ENCODE data around the gene TUBA1B. TPM values are rescaled to one million over a fixed set of nuclear protein-coding genes. Genes with fewer than 3 reads are reported as not detected.

TUBA1B gene
- total and polyA plus RNA-seq, 2 of the 13 experiments (the other 11 are each of a cell fraction or from before 2014, with no cell fraction given), result 1,275 to 1,353 TPM

- TF ChIP-seq TCF12 (IDR thresholded peaks at IDR 0.05) (no peak), TCF12 (CRISPR knock-in tag; IDR thresholded peaks at IDR 0.05) (peak; percentile 16; the same call in 1 of the 2 replicates), RBM22 (optimal IDR thresholded peaks at IDR 0.05; ENCODE audit: low read length) (peak; percentile 88), MTA3 (CRISPR knock-in tag; IDR thresholded peaks at IDR 0.05) (no peak), HOXA3 (CRISPR knock-in tag; IDR thresholded peaks at IDR 0.05) (peak; percentile 44; the same call in 1 of the 2 replicates), FOXK2 (IDR thresholded peaks at IDR 0.05) (no peak), TOE1 (CRISPR knock-in tag; IDR thresholded peaks at IDR 0.05) (peak; percentile 60; the same call in 1 of the 2 replicates), ZBTB3 (CRISPR knock-in tag; IDR thresholded peaks at IDR 0.05; ENCODE audit: borderline replicate concordance, low read depth) (no peak), HNRNPH1 (optimal IDR thresholded peaks at IDR 0.05; ENCODE audit: low read depth, low read length) (no peak), BORCS8-MEF2B (CRISPR knock-in tag; IDR thresholded peaks at IDR 0.05) (no peak; the same call in none of the 2 replicates), ZNF101 (CRISPR knock-in tag; IDR thresholded peaks at IDR 0.05; ENCODE audit: borderline replicate concordance, low read depth) (no peak), ZNF557 (CRISPR knock-in tag; IDR thresholded peaks at IDR 0.05) (no peak), SIX1 (CRISPR knock-in tag; IDR thresholded peaks at IDR 0.05; ENCODE audit: borderline replicate concordance) (no peak), ZNF446 (CRISPR knock-in tag; IDR thresholded peaks at IDR 0.05) (0 out of 2 replicates have a peak, but pooled peaks have one; percentile 25), HES4 (CRISPR knock-in tag; IDR thresholded peaks at IDR 0.05; ENCODE audit: borderline replicate concordance) (peak; percentile 73), GTF3A (CRISPR knock-in tag; conservative IDR thresholded peaks at IDR 0.05) (no peak), TSC22D2 (CRISPR knock-in tag; IDR thresholded peaks at IDR 0.05; ENCODE audit: borderline replicate concordance) (no peak), ZNF564 (CRISPR knock-in tag; IDR thresholded peaks at IDR 0.05) (peak; percentile 79), CAMTA2 (CRISPR knock-in tag; IDR thresholded peaks at IDR 0.05; ENCODE audit: borderline replicate concordance) (no peak), THAP7 (CRISPR knock-in tag; IDR thresholded peaks at IDR 0.05) (peak; percentile 94; the same call in 1 of the 2 replicates), ZFP90 (CRISPR knock-in tag; IDR thresholded peaks at IDR 0.05; ENCODE audit: borderline replicate concordance) (peak; percentile 72; the same call in 1 of the 2 replicates), TAF1 (CRISPR knock-in tag; IDR thresholded peaks at IDR 0.05) (peak; percentile 50), ZBTB33 (CRISPR knock-in tag; IDR thresholded peaks at IDR 0.05) (peak; percentile 74), NR1H2 (CRISPR knock-in tag; IDR thresholded peaks at IDR 0.05; ENCODE audit: borderline replicate concordance, low read depth) (0 out of 2 replicates have a peak, but pooled peaks have one; percentile 85), ZNF710 (CRISPR knock-in tag; IDR thresholded peaks at IDR 0.05; ENCODE audit: borderline replicate concordance) (peak; percentile 61; the same call in 1 of the 2 replicates)
Observed at GRCh38 chr12:49130151-49131050, 794 bp downstream of the TUBA1B start (continued).
